ENCODE data around the gene HOXA5. TPM values are rescaled to one million over a fixed set of nuclear protein-coding genes. Genes with fewer than 3 reads are reported as not detected.

Gene HOXA5
- total RNA-seq, 5 donors from 2014 or later (not counting 1 experiment from before 2014, with no cell fraction given) = 0.18 to 0.32 TPM; not detected in 3

GRCh38 chr7:27142580-27143022, 880 bp downstream of the HOXA5 start:
- POLR2A ChIA-PET = no interaction called here
- Mint-ChIP-seq H3K4me1 (peaks cover 2 to 7% (median 4%) of the 10 kb centered on the region in 3 donors), H3K4me3 (peak overlapping the region in 1 of 3 donors; percentile 68), H3K27ac (no peak overlapping the region), H3K36me3 (no peaks in the 10 kb centered on the region), H3K9me3 (no peaks in the 10 kb centered on the region), H3K27me3 (peaks cover 41 to 66% of the 10 kb centered on the region in 2 donors)
- Histone ChIP-seq H3K9me3 (no peaks in the 10 kb centered on the region), H3K27me3 (replicated peaks in 1 of 2; ENCODE audit: control insufficient read depth in 2 of 2, extremely low read depth in 1 of 2, insufficient read depth in 2 of 2, low read length in 1 of 2) (peaks cover 0 to 58% of the 10 kb centered on the region in 2 experiments), H3K4me1 (ENCODE audit: control insufficient read depth in 1 of 2, extremely low read depth in 1 of 2, insufficient read depth in 2 of 2, low read length in 2 of 2) (peaks cover 0 to 6% of the 10 kb centered on the region in 2 experiments), H3K27ac (ENCODE audit: low read length) (no peak overlapping the region), H3K36me3 (ENCODE audit: control insufficient read depth in 2 of 2, extremely low read depth in 1 of 2, insufficient read depth in 1 of 2, low read length in 1 of 2) (no peaks in the 10 kb centered on the region), H3K4me3 (ENCODE audit: control insufficient read depth in 1 of 2, extremely low read depth in 1 of 2, low read length in 1 of 2) (peak overlapping the region in 1 of 2 donors; percentile 41)
- no peak for ATAC-seq (replicated peaks in 1 of 4)
- 82% methylated on average over 20 of the region's 29 CpGs for WGBS (ENCODE audit: insufficient coverage)
- DNase-seq = no peak
- CTCF ChIA-PET = interaction anchor here in 1 of 2 donors (1.3 kb wide), 1 partner anchor 19 kb away, joined by 3 read pairs; no protein-coding TSS in a partner anchor

GRCh38 chr7:27141923-27142579, 1.4 kb downstream of the HOXA5 start:
- no peaks in the 10 kb centered on the region for H3K36me3 ChIP-seq (ENCODE audit: control insufficient read depth in 2 of 2, extremely low read depth in 1 of 2, insufficient read depth in 1 of 2, low read length in 1 of 2)
- H3K4me3 Mint-ChIP-seq = peak overlapping the region in 1 of 3 donors; percentile 68
- 95% methylated on average over 27 of the region's 30 CpGs for WGBS (ENCODE audit: insufficient coverage)
- DNase-seq (no peak), ATAC-seq (replicated peaks in 1 of 4) (no peak)
- H3K4me1 ChIP-seq (ENCODE audit: control insufficient read depth in 1 of 2, extremely low read depth in 1 of 2, insufficient read depth in 2 of 2, low read length in 2 of 2) = peaks cover 0 to under 1% of the 10 kb centered on the region in 2 experiments
- ChIA-PET CTCF (interaction anchor here (0.6 to 1.3 kb wide), 3 partner anchors 11 to 794 kb away, joined by 3 to 4 read pairs (median 3); no protein-coding TSS in a partner anchor), POLR2A (interaction anchor here in 1 of 2 donors (0.7 kb wide), 1 partner anchor 1240 kb away, joined by 3 read pairs; no protein-coding TSS in a partner anchor)
- no peak overlapping the region for H3K4me3 ChIP-seq (ENCODE audit: control insufficient read depth in 1 of 2, extremely low read depth in 1 of 2, low read length in 1 of 2)
- no peaks in the 10 kb centered on the region for H3K9me3 Mint-ChIP-seq
- no peak overlapping the region for H3K27ac Mint-ChIP-seq
- H3K27me3 ChIP-seq (replicated peaks in 1 of 2; ENCODE audit: control insufficient read depth in 2 of 2, extremely low read depth in 1 of 2, insufficient read depth in 2 of 2, low read length in 1 of 2) = peaks cover 0 to 55% of the 10 kb centered on the region in 2 experiments
- no peaks in the 10 kb centered on the region for H3K9me3 ChIP-seq
- no peak overlapping the region for H3K27ac ChIP-seq (ENCODE audit: low read length)
- H3K36me3 Mint-ChIP-seq = no peaks in the 10 kb centered on the region
- H3K27me3 Mint-ChIP-seq = peaks cover 41 to 66% of the 10 kb centered on the region in 2 donors
- peaks cover under 1 to 2% (median 2%) of the 10 kb centered on the region in 3 donors for H3K4me1 Mint-ChIP-seq

- Histone ChIP-seq H3K27me3 (replicated peaks in 1 of 2; ENCODE audit: control insufficient read depth in 2 of 2, extremely low read depth in 1 of 2, insufficient read depth in 2 of 2, low read length in 1 of 2) (peaks cover 0 to 56% of the 10 kb centered on the region in 2 experiments), H3K9me3 (no peaks in the 10 kb centered on the region), H3K36me3 (ENCODE audit: control insufficient read depth in 2 of 2, extremely low read depth in 1 of 2, insufficient read depth in 1 of 2, low read length in 1 of 2) (no peaks in the 10 kb centered on the region), H3K4me1 (ENCODE audit: control insufficient read depth in 1 of 2, extremely low read depth in 1 of 2, insufficient read depth in 2 of 2, low read length in 2 of 2) (no peaks in the 10 kb centered on the region), H3K4me3 (ENCODE audit: control insufficient read depth in 1 of 2, extremely low read depth in 1 of 2, low read length in 1 of 2) (no peak overlapping the region), H3K27ac (ENCODE audit: low read length) (no peak overlapping the region)
- no peaks in the 10 kb centered on the region for H3K4me1 Mint-ChIP-seq
- 87% methylated on average over 9 of the region's 18 CpGs for WGBS (ENCODE audit: insufficient coverage)
- no peak overlapping the region for H3K27ac Mint-ChIP-seq
- H3K9me3 Mint-ChIP-seq = no peaks in the 10 kb centered on the region
- DNase-seq (no peak), ATAC-seq (replicated peaks in 1 of 4) (no peak)
- H3K36me3 Mint-ChIP-seq = no peaks in the 10 kb centered on the region
- POLR2A ChIA-PET = interaction anchor here in 1 of 2 donors (0.7 kb wide), 1 partner anchor 1239 kb away, joined by 3 read pairs; no protein-coding TSS in a partner anchor
- peaks cover 37 to 64% of the 10 kb centered on the region in 2 donors for H3K27me3 Mint-ChIP-seq
- CTCF ChIA-PET = interaction anchor here (0.6 to 1.3 kb wide), 8 partner anchors 8 to 1152 kb away, joined by 3 to 5 read pairs (median 3); partner anchors contain the start of gene HOXA13 (in 1 of the 2)
- H3K4me3 Mint-ChIP-seq = no peak overlapping the region
These were observed 2.2 kb downstream of the HOXA5 start for GRCh38 chr7:27141137-27141922.

- H3K27me3 Mint-ChIP-seq = peaks cover 38 to 64% of the 10 kb centered on the region in 2 donors
- 92% methylated on average over 5 of the region's 15 CpGs for WGBS (ENCODE audit: insufficient coverage)
These were observed 3.2 kb downstream of the HOXA5 start for GRCh38 chr7:27140126-27140857.

GRCh38 chr7:27139334-27140125, 4.0 kb downstream of the HOXA5 start:
- H3K4me3 ChIP-seq (ENCODE audit: control insufficient read depth in 1 of 2, extremely low read depth in 1 of 2, low read length in 1 of 2) = no peak overlapping the region
- no peak overlapping the region for H3K27ac Mint-ChIP-seq
- no peaks in the 10 kb centered on the region for H3K9me3 ChIP-seq
- peaks cover 0 to 16% of the 10 kb centered on the region in 2 experiments for H3K4me1 ChIP-seq (ENCODE audit: control insufficient read depth in 1 of 2, extremely low read depth in 1 of 2, insufficient read depth in 2 of 2, low read length in 2 of 2)
- no peaks in the 10 kb centered on the region for H3K36me3 ChIP-seq (ENCODE audit: control insufficient read depth in 2 of 2, extremely low read depth in 1 of 2, insufficient read depth in 1 of 2, low read length in 1 of 2)
- H3K27me3 ChIP-seq (replicated peaks in 1 of 2; ENCODE audit: control insufficient read depth in 2 of 2, extremely low read depth in 1 of 2, insufficient read depth in 2 of 2, low read length in 1 of 2) = peaks cover 0 to 46% of the 10 kb centered on the region in 2 experiments
- H3K27ac ChIP-seq (ENCODE audit: low read length) = no peak overlapping the region
- 98% methylated on average over 42 of the region's 53 CpGs for WGBS (ENCODE audit: insufficient coverage)
- peaks cover 41 to 66% of the 10 kb centered on the region in 2 donors for H3K27me3 Mint-ChIP-seq
- POLR2A ChIA-PET = no interaction called here
- H3K36me3 Mint-ChIP-seq = no peaks in the 10 kb centered on the region
- H3K9me3 Mint-ChIP-seq = no peaks in the 10 kb centered on the region
- H3K4me1 Mint-ChIP-seq = peaks cover 0 to 15% (median 3%) of the 10 kb centered on the region in 3 donors
- no peak for ATAC-seq (replicated peaks in 1 of 4)
- CTCF ChIA-PET = no interaction called here
- no peak overlapping the region for H3K4me3 Mint-ChIP-seq
- DNase-seq = no peak

More at GRCh38 chr7:27140126-27140857, 3.2 kb downstream of the HOXA5 start:
- Histone ChIP-seq H3K27me3 (replicated peaks in 1 of 2; ENCODE audit: control insufficient read depth in 2 of 2, extremely low read depth in 1 of 2, insufficient read depth in 2 of 2, low read length in 1 of 2) (peaks cover 0 to 53% of the 10 kb centered on the region in 2 experiments), H3K9me3 (no peaks in the 10 kb centered on the region), H3K27ac (ENCODE audit: low read length) (no peak overlapping the region), H3K4me3 (ENCODE audit: control insufficient read depth in 1 of 2, extremely low read depth in 1 of 2, low read length in 1 of 2) (no peak overlapping the region), H3K36me3 (ENCODE audit: control insufficient read depth in 2 of 2, extremely low read depth in 1 of 2, insufficient read depth in 1 of 2, low read length in 1 of 2) (no peaks in the 10 kb centered on the region), H3K4me1 (ENCODE audit: control insufficient read depth in 1 of 2, extremely low read depth in 1 of 2, insufficient read depth in 2 of 2, low read length in 2 of 2) (peaks cover 0 to 8% of the 10 kb centered on the region in 2 experiments)
- H3K9me3 Mint-ChIP-seq = no peaks in the 10 kb centered on the region
- DNase-seq (no peak), ATAC-seq (replicated peaks in 1 of 4) (no peak)
- H3K4me1 Mint-ChIP-seq = peaks cover 0 to 10% (median 2%) of the 10 kb centered on the region in 3 donors
- H3K36me3 Mint-ChIP-seq = no peaks in the 10 kb centered on the region
- POLR2A ChIA-PET = no interaction called here
- CTCF ChIA-PET = no interaction called here
- no peak overlapping the region for H3K4me3 Mint-ChIP-seq
- no peak overlapping the region for H3K27ac Mint-ChIP-seq
